SKM-1 (cell line): ENCODE data around the gene C4BPA.

ENCODE experiments used
- DNase-seq: peaks from one replicate; lab custom pipeline; 2025; ENCODE audit not compliant: unreplicated experiment; lab: John Stamatoyannopoulos, UW

The C4BPA gene

DNA sequence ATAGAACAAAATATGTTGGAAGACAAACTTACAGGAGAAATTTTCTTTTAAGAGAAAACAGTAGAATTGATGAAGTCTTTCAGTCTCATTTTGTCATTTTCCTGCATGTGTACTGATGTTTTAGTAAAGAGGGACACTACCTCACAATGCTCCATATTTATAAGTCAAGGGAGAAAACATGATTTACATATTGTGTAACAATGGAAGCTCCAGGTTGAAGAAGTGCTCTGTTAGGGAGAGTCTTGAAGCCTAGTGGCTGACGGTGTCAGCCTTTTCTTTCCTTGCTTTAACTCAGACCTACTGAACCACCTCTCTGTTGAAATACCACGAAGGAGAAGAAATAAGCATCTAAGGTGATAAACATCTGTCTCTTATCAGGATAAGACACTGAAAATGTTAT is 75.0 kb downstream of the C4BPA start:
- no peak for DNase-seq

DNA sequence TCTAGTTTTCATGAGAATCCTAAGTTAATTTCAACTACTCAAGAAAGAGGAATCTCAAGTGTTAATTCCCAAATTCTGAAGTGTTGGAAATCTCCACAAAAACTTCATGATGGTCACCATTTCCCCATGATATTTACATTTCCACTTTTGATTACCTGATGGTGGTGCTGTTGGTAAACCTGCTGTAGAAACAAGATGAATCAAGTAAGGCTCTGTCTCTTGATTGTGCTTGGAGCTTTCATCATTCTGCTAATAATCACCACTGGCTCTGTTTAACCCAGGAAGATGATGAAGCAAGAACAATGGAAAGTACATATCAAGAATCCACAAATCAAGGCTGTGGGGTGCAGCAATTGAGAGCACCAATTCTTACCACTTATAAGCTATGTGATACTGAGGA is 77.8 kb downstream of the C4BPA start:
- no peak for DNase-seq

DNA sequence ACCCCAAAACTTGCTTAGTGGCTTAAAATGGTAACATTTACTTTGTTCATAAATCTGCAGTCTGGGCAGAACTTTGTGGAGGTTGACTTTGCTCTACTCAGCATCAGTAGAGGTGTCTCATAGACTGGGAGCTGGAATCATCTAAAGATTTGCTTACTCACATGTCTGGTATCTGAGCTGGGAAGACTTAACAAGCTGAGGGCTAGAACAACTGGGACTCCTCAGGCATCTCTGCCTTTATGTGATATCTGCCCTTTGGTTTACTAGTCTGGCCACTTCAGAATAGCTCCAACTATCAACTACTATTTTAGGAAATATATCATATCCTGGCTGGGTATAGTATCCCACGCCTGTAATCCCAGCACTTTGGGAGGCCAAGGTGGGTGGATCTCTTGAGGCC is 82.5 kb downstream of the C4BPA start:
- DNase-seq = no peak

DNA sequence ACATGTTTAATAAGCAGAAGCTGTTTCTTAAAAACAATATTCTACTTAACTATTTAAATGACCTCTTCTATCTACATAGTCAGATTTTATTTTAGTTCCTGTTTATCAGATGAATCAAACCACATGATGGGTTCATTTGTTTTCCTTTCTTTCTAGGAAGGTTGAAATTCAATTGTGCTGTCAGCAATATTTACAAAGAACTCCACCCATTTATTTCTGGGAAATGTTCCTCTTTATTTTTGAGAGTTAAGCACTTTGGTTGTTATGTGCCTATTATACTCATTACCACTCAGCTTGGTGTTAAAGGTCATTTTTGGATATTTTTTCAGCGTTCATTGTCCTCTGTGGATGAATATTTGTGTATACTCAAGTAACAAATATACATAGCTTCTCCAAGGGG is 84.9 kb downstream of the C4BPA start:
- DNase-seq = no peak

DNA sequence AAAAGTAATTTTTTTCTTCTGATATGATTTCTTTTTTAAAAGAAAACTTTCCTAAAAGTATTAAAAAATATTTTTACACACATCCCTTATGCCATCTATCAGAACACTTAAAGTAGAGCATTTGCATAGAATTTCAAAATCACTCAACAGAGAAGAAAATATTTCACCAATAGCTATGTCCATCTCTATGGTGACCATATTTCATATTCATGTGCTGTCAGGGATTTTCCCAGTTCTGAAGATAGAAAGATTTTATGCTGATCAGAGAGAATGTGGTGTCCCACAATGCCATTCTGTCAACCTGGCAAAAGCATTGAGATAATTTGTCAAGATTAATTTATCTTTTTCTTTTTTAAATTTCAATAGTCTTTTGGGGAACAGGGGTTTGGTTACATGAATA is 87.0 kb downstream of the C4BPA start:
- no peak for DNase-seq

DNA sequence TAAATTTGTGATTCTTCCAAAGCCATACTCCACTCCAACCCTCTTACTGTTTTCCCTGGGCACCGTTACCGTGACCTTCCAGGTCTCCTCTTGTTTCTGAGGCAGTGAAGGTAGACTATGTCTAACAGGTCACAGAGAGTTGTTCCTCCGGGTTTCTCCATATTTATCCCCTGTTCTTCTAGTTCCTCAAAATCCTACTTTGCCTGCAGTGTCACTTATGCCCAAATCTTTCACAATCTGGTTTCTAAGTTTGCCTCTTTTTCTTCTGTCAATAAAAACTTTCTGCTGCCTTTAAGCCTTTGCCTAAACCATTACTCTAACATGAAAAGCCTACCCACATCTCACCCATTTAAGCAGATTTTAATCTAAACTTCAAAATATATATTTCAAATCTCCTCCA is 87.7 kb downstream of the C4BPA start:
- DNase-seq = peak; percentile 37

DNA sequence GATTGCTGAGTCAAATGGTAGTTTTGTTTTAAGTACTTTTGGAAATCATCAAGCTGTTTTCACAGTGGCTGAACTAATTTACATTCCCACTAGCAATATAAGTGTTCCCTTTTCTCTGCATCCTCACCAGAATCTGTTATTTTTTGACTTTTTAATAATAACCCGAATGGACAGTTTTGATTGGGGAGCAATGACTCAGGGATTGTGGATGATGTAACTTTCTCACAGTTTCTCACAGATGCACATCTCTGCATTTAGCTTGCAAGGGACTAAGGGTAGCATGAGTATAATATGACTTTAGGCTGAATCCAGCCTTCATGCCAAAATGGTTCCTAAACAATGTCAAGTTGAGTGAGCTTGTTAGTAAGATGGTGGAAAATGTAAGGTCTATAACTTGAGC is 90.2 kb downstream of the C4BPA start:
- DNase-seq = no peak
